ENCODE measurements around the gene IREB2. TPM values are rescaled to one million over a fixed set of nuclear protein-coding genes. Genes with fewer than 3 reads are reported as not detected.

Gene IREB2
- total and polyA plus RNA-seq, 10 donors, result 8.6 to 92.6 (median 66.8) TPM

- Histone ChIP-seq H3K27me3 (replicated peaks in 1 of 7) (no peaks in the 10 kb centered on the region), H3K4me3 (no peak overlapping the region), H3K9me3 (no peaks in the 10 kb centered on the region), H3K27ac (no peak overlapping the region), H3K4me1 (no peaks in the 10 kb centered on the region), H3K36me3 (peaks cover 3 to 100% (median 86%) of the 10 kb centered on the region in 6 donors)
- no peak for DNase-seq
- intact Hi-C loops (cut with DNase I; ENCODE audit: low total_unique reads), result no loop called here
- TF ChIP-seq POLR2A (IDR thresholded peaks at IDR 0.05) (no peak), POLR2AphosphoS5 (IDR thresholded peaks at IDR 0.05) (no peak), CTCF (IDR thresholded peaks at IDR 0.05 in 8 of 11, conservative IDR thresholded peaks at IDR 0.05 in 3 of 11) (no peak)
- WGBS, 5 donors, result 81 to 89% (median 87%) methylated on average over 3 of the region's 3 CpGs
Measured at GRCh38 chr15:78479650-78480049, 41.6 kb downstream of the IREB2 start.

GRCh38 chr15:78481917-78482316 lies 43.9 kb downstream of the IREB2 start:
- no peak for TF ChIP-seq CTCF (IDR thresholded peaks at IDR 0.05 in 8 of 11, conservative IDR thresholded peaks at IDR 0.05 in 3 of 11)
- no peak for TF ChIP-seq POLR2A (IDR thresholded peaks at IDR 0.05)
- TF ChIP-seq POLR2AphosphoS5 (IDR thresholded peaks at IDR 0.05), result no peak
- Histone ChIP-seq H3K4me3 (no peak overlapping the region), H3K27me3 (replicated peaks in 1 of 7) (no peaks in the 10 kb centered on the region), H3K4me1 (no peaks in the 10 kb centered on the region), H3K36me3 (peaks cover 3 to 100% (median 87%) of the 10 kb centered on the region in 6 donors), H3K9me3 (no peaks in the 10 kb centered on the region), H3K27ac (no peak overlapping the region)
- 82 to 96% (median 93%) methylated on average over 7 of the region's 7 CpGs for WGBS, 5 donors
- intact Hi-C loops (cut with DNase I; ENCODE audit: low total_unique reads), result no loop called here
- no peak for DNase-seq

GRCh38 chr15:78492872-78493271 lies 54.9 kb downstream of the IREB2 start:
- TF ChIP-seq POLR2AphosphoS5 (IDR thresholded peaks at IDR 0.05) (no peak), CTCF (IDR thresholded peaks at IDR 0.05 in 8 of 11, conservative IDR thresholded peaks at IDR 0.05 in 3 of 11) (no peak), POLR2A (IDR thresholded peaks at IDR 0.05) (no peak)
- no peaks in the 10 kb centered on the region for H3K27me3 ChIP-seq (replicated peaks in 1 of 7)
- H3K27ac ChIP-seq, result no peak overlapping the region
- H3K4me1 ChIP-seq, result no peaks in the 10 kb centered on the region
- H3K36me3 ChIP-seq, result peaks cover 3 to 100% (median 93%) of the 10 kb centered on the region in 6 donors
- WGBS, 5 donors, result 71 to 91% (median 87%) methylated on average over 1 of the region's 1 CpG
- no peak overlapping the region for H3K4me3 ChIP-seq
- DNase-seq, result no peak
- no peaks in the 10 kb centered on the region for H3K9me3 ChIP-seq
- intact Hi-C loops (cut with DNase I; ENCODE audit: low total_unique reads), result no loop called here

- H3K36me3 ChIP-seq, result peaks cover 3 to 54% (median 35%) of the 10 kb centered on the region in 6 donors
- H3K4me1 ChIP-seq, result peaks cover 0 to 7% (median 4%) of the 10 kb centered on the region in 6 donors
- TF ChIP-seq CTCF (IDR thresholded peaks at IDR 0.05 in 8 of 11, conservative IDR thresholded peaks at IDR 0.05 in 3 of 11) (no peak), POLR2A (IDR thresholded peaks at IDR 0.05) (no peak), POLR2AphosphoS5 (IDR thresholded peaks at IDR 0.05) (no peak)
- DNase-seq, result no peak
- peaks cover 0 to 7% (median 0%) of the 10 kb centered on the region in 7 donors for H3K27me3 ChIP-seq (replicated peaks in 1 of 7)
- WGBS, 5 donors, result 74 to 98% (median 96%) methylated on average over 4 of the region's 4 CpGs
- H3K9me3 ChIP-seq, result peaks cover 0 to 9% (median 4%) of the 10 kb centered on the region in 8 donors
- no peak overlapping the region for H3K27ac ChIP-seq
- no peak overlapping the region for H3K4me3 ChIP-seq
- intact Hi-C loops (cut with DNase I; ENCODE audit: low total_unique reads), result no loop called here
Measured at GRCh38 chr15:78501857-78502256, 63.8 kb downstream of the IREB2 start.

All from spleen (tissue), 11 donors.